K562 (cell line): ENCODE measurements around the gene IGSF21. TPM values are rescaled to one million over a fixed set of nuclear protein-coding genes. Genes with fewer than 3 reads are reported as not detected.

Source experiments
- ERF ChIP-seq: fragments of 450-650 bp; formaldehyde crosslinking; IDR thresholded peaks from 2 replicates; pipeline ENCODE4 v1.4.0; 2020; ENCODE audit warnings: mild to moderate bottlenecking, mixed read lengths
- MEF2D ChIP-seq: conservative IDR thresholded peaks from 2 replicates; pipeline ENCODE4 v1.6.1; 2016; ENCODE audit warnings: low read depth, missing genetic modification characterization, missing compliant biosample characterization
- POLR2G ChIP-seq: fragments of 200-400 bp; formaldehyde crosslinking; IDR thresholded peaks from 2 replicates; pipeline ENCODE4 v1.6.1; 2017; ENCODE audit warnings: low read depth, mild to moderate bottlenecking, antibody characterized with exemption, low read length, moderate library complexity
- SP1 ChIP-seq: sonication (generic); formaldehyde crosslinking; IDR thresholded peaks from 2 replicates; pipeline ENCODE4 v1.8.1; 2022; ENCODE audit warnings: mild to moderate bottlenecking, missing genetic modification reagents
- TCF7 ChIP-seq: sonication (generic); IDR thresholded peaks from 2 replicates; pipeline ENCODE4 v1.6.1; 2016; ENCODE audit warnings: antibody characterized with exemption, borderline replicate concordance
- ZNF23 ChIP-seq: fragments of 250-450 bp; sonication (Bioruptor Pico); IDR thresholded peaks from 2 replicates; pipeline ENCODE4 v1.4.0; 2020; ENCODE audit warnings: mild to moderate bottlenecking
- polyA plus RNA-seq, 8 experiments: library from polyadenylated mRNA; depleted of rRNA in 4 of 8; stranded (reverse) in 5 of 8; unstranded in 3 of 8; fragments of >200 nt; fragmentation: Nextera tagmentation in 2 of 8; fragmentation: Illumina TruSeq in 1 of 8; extraction: Ambion mirVana in 2 of 8; extraction: Trizol in 1 of 8; gene quantifications; 2 replicates each; pipeline versions ENCODE4 v1.2.1 to v1.2.3, GENCODE V29; 2011 to 2014; ENCODE audit warnings: inconsistent platforms in 1 of 8, missing spikeins in 1 of 8
- total RNA-seq, 7 experiments: library from RNA; depleted of rRNA in 6 of 7; stranded (reverse); fragments of >200 nt in 6 of 7; fragmentation: Illumina TruSeq in 2 of 7; extraction: Trizol in 2 of 7; gene quantifications; 2 replicates each; pipeline versions ENCODE4 v1.2.1 to v1.2.3, GENCODE V29; 2011 to 2021; ENCODE audit warnings: low replicate concordance in 1 of 7
- TF ChIP-seq, protein P1 (sequence below): fragments of 450-650 bp; formaldehyde crosslinking; IDR thresholded peaks from 2 replicates; pipeline ENCODE4 v1.4.0; 2022; ENCODE audit warnings: missing genetic modification characterization
- TF ChIP-seq, protein P2 (sequence below), 2 experiments: fragments of 450-650 bp; IDR thresholded peaks; 2 replicates each; pipeline ENCODE4 v1.6.1; 2018; ENCODE audit warnings: mild to moderate bottlenecking in 2 of 2, low read depth in 1 of 2; ENCODE audit not compliant: partially characterized antibody in 2 of 2
- TF ChIP-seq, protein P3 (sequence below): sonication (generic); formaldehyde crosslinking; IDR thresholded peaks from 2 replicates; pipeline ENCODE4 v1.9.0; 2022; ENCODE audit warnings: mild to moderate bottlenecking, missing genetic modification reagents
- TF ChIP-seq, protein P4 (sequence below): fragments of 450-650 bp; formaldehyde crosslinking; IDR thresholded peaks from 2 replicates; pipeline ENCODE4 v1.4.0; 2020; ENCODE audit warnings: mild to moderate bottlenecking, moderate library complexity
- TF ChIP-seq, protein P5 (sequence below), 2 experiments: fragments of 450-650 bp; formaldehyde crosslinking in 1 of 2; IDR thresholded peaks; 2 replicates each; pipeline versions ENCODE4 v1.4.0 to v1.6.1; 2014 to 2020; ENCODE audit warnings: mild to moderate bottlenecking in 2 of 2, borderline replicate concordance in 1 of 2, low read depth in 1 of 2

The IGSF21 gene
- total and polyA plus RNA-seq, 9 of the 15 experiments (the other 6 are each of a cell fraction or from before 2014, with no cell fraction given), result not detected

DNA sequence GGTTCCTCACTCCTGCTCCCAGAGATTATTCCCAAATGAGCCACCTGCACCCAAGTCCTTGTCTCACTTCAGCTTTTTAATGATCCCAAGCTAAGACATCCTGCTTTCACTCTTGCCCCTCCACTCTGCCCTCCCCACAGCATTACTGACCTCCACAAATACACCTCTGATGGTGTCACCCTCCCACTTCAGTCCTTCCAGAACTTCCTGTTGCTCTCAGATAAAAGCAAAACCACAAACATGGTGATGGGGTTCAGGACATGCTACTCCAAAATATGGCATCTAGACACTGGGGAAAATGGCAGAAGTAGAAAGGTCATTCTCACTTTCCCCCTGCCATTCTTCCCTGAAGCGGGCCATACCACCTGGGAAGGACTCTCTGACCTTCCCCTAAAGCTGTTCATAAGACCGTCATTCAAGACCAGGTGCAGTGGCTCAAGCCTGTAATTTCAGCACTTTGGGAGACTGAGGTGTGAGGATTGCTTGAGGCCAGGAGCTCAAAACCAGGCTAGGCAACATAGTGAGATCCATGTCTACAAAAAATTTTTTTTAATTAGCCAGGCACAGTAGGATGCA is 307.4 kb downstream of the IGSF21 start (continued):
- TF ChIP-seq, protein P1, sequence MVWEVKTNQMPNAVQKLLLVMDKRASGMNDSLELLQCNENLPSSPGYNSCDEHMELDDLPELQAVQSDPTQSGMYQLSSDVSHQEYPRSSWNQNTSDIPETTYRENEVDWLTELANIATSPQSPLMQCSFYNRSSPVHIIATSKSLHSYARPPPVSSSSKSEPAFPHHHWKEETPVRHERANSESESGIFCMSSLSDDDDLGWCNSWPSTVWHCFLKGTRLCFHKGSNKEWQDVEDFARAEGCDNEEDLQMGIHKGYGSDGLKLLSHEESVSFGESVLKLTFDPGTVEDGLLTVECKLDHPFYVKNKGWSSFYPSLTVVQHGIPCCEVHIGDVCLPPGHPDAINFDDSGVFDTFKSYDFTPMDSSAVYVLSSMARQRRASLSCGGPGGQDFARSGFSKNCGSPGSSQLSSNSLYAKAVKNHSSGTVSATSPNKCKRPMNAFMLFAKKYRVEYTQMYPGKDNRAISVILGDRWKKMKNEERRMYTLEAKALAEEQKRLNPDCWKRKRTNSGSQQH (CRISPR knock-in tag), result peak; percentile 46; the same call in 1 of the 2 replicates
- TF ChIP-seq POLR2G, result no peak
- TF ChIP-seq, protein P2, sequence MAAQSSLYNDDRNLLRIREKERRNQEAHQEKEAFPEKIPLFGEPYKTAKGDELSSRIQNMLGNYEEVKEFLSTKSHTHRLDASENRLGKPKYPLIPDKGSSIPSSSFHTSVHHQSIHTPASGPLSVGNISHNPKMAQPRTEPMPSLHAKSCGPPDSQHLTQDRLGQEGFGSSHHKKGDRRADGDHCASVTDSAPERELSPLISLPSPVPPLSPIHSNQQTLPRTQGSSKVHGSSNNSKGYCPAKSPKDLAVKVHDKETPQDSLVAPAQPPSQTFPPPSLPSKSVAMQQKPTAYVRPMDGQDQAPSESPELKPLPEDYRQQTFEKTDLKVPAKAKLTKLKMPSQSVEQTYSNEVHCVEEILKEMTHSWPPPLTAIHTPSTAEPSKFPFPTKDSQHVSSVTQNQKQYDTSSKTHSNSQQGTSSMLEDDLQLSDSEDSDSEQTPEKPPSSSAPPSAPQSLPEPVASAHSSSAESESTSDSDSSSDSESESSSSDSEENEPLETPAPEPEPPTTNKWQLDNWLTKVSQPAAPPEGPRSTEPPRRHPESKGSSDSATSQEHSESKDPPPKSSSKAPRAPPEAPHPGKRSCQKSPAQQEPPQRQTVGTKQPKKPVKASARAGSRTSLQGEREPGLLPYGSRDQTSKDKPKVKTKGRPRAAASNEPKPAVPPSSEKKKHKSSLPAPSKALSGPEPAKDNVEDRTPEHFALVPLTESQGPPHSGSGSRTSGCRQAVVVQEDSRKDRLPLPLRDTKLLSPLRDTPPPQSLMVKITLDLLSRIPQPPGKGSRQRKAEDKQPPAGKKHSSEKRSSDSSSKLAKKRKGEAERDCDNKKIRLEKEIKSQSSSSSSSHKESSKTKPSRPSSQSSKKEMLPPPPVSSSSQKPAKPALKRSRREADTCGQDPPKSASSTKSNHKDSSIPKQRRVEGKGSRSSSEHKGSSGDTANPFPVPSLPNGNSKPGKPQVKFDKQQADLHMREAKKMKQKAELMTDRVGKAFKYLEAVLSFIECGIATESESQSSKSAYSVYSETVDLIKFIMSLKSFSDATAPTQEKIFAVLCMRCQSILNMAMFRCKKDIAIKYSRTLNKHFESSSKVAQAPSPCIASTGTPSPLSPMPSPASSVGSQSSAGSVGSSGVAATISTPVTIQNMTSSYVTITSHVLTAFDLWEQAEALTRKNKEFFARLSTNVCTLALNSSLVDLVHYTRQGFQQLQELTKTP (IDR thresholded peaks at IDR 0.05; ENCODE audit: low read depth in 1 of 2, partially characterized antibody in 2 of 2), result no peak
- no peak; the same call in 1 of the 2 replicates for TF ChIP-seq ERF
- TF ChIP-seq, protein P3, sequence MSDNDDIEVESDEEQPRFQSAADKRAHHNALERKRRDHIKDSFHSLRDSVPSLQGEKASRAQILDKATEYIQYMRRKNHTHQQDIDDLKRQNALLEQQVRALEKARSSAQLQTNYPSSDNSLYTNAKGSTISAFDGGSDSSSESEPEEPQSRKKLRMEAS, result peak; percentile 23; the same call in 1 of the 2 replicates
- TF ChIP-seq, protein P4, sequence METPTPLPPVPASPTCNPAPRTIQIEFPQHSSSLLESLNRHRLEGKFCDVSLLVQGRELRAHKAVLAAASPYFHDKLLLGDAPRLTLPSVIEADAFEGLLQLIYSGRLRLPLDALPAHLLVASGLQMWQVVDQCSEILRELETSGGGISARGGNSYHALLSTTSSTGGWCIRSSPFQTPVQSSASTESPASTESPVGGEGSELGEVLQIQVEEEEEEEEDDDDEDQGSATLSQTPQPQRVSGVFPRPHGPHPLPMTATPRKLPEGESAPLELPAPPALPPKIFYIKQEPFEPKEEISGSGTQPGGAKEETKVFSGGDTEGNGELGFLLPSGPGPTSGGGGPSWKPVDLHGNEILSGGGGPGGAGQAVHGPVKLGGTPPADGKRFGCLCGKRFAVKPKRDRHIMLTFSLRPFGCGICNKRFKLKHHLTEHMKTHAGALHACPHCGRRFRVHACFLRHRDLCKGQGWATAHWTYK (CRISPR knock-in tag), result no peak; the same call in 1 of the 2 replicates
- no peak for TF ChIP-seq TCF7
- TF ChIP-seq, protein P5, sequence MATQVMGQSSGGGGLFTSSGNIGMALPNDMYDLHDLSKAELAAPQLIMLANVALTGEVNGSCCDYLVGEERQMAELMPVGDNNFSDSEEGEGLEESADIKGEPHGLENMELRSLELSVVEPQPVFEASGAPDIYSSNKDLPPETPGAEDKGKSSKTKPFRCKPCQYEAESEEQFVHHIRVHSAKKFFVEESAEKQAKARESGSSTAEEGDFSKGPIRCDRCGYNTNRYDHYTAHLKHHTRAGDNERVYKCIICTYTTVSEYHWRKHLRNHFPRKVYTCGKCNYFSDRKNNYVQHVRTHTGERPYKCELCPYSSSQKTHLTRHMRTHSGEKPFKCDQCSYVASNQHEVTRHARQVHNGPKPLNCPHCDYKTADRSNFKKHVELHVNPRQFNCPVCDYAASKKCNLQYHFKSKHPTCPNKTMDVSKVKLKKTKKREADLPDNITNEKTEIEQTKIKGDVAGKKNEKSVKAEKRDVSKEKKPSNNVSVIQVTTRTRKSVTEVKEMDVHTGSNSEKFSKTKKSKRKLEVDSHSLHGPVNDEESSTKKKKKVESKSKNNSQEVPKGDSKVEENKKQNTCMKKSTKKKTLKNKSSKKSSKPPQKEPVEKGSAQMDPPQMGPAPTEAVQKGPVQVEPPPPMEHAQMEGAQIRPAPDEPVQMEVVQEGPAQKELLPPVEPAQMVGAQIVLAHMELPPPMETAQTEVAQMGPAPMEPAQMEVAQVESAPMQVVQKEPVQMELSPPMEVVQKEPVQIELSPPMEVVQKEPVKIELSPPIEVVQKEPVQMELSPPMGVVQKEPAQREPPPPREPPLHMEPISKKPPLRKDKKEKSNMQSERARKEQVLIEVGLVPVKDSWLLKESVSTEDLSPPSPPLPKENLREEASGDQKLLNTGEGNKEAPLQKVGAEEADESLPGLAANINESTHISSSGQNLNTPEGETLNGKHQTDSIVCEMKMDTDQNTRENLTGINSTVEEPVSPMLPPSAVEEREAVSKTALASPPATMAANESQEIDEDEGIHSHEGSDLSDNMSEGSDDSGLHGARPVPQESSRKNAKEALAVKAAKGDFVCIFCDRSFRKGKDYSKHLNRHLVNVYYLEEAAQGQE (IDR thresholded peaks at IDR 0.05; ENCODE audit: borderline replicate concordance), result no peak
- TF ChIP-seq, protein P5 (CRISPR knock-in tag; IDR thresholded peaks at IDR 0.05; ENCODE audit: low read depth), result no peak
- TF ChIP-seq MEF2D (tag), result no peak; the same call in 1 of the 2 replicates
- no peak for TF ChIP-seq ZNF23
- no peak for TF ChIP-seq SP1 (CRISPR knock-in tag)
